COLO829 (cell line): ENCODE results near the gene CDYL.
"Not testable (repeated sequence)": the region's sequence is repeated elsewhere in the genome, so short reads cannot be mapped to it uniquely, and the experiment has no call there.

Source experiments
- DNase-seq: peaks from one replicate; pipeline ENCODE4 v3.0.0; 2012; ENCODE audit warnings: low spot score

CDYL gene

DNA sequence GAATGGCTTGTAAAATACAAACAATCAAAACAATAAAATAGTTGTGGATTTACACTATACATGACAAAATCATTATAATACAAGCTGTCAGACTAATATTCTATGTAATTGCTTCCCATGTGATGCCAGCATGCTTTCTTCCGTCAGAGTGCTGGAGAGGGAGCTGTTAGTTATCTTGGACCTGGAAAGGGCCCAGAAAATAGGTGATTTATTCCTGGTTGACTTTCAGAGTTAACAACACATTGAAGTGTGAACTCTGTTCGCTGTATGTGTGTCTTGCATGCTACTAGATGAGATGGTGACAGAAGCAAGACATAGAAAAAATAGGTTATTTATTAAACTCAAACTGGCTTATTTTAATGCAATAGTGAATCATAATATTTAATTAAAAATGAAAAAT, 70.2 kb downstream of the CDYL start:
- DNase-seq, result no peak

- no peak for DNase-seq
Observed at GRCh38 chr6:4848382-4849068, 72.3 kb downstream of the CDYL start.

DNA sequence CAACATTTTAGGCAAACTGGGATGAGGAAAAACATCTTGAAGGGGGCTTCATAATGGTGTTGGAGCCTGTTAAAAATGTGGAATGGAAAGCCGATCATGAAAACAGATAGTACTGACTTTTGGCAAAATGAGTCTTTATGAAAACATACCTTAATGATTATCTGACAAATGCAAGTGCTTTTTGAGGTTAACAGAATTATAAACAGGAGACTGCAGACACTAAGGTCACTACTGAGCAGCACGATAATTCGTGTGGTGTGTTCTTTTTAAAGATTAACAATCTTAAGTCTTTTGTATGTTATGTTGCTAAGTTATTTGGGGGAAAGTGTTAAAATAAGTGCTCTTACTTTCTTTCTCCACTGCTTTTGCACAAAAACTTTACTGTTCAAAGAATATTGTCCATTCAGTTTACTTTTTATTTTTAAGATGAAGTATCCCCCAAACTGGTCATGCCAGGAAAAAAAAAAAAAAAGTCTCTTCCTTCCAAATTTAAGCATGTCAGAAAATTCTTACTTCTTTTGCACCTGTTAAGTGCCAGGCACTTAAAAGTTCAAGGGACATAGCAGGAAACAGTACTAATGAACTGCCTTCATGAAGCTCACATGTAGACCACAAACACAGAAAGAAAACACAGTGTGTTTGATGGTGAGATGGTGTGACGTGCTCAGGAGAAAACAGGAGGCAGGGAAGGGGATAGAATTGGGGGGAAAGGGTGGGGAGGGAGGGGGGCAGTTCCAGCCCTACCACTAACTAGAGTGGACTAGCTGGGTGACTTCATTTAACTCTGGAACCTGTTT, 73.2 kb downstream of the CDYL start:
- DNase-seq, result no peak

- no peak for DNase-seq
Observed at GRCh38 chr6:4851035-4851434, 74.8 kb downstream of the CDYL start.

DNA sequence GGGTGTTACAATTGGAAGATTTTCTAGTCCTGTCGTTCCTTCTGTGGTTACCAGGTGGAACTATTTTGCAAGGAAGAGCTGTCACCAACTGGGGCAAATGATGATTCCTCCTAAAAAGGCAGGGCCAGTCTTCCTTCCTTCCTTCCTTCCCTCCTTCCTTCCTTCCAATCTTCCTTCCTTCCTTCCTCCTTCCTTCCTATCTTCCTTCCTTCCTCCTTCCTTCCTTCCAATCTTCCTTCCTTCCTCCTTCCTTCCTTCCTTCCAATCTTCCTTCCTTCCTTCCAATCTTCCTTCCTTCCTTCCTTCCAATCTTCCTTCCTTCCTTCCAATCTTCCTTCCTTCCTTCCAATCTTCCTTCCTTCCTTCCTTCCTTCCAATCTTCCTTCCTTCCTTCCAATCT, 76.0 kb downstream of the CDYL start:
- DNase-seq, result not testable (repeated sequence)

GRCh38 chr6:4852938-4853337, 76.7 kb downstream of the CDYL start:
- DNase-seq, result no peak

GRCh38 chr6:4853349-4853748, 77.1 kb downstream of the CDYL start:
- DNase-seq, result no peak

DNA sequence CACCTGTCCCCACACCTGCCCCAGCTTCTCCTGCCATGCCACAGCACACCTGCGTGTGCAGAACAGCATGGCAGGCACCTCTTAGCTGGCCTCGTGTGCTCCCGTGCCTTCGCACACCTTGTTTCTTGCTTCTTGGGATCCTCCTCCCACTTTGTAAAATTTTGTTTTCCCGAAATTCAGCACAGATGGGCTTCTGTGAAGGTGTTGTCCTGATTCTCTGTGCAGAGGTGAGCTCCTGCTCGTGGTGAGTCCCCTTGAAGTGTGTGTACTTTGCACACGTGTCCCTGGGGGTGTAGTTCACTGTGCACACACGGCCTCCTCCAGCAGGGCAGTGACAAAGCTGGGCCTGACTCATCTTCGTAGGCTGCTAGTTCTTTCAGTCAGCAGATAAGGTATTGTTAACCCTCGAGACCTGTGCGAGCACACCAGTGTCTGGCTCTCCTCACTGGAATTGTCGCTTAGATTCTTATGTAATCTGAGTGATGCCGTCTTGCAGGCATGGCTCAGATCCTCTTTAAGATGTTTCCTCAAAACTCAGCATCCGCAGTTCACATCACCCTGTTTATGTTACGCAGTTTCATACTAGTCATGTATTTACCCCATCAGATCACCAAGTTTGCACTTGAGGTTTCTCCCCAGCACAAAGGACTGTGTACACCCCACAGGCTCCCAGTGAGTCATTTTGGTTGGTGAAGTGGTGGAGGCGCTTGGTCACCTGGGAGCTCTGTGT, 77.7 kb downstream of the CDYL start:
- no peak for DNase-seq

DNA sequence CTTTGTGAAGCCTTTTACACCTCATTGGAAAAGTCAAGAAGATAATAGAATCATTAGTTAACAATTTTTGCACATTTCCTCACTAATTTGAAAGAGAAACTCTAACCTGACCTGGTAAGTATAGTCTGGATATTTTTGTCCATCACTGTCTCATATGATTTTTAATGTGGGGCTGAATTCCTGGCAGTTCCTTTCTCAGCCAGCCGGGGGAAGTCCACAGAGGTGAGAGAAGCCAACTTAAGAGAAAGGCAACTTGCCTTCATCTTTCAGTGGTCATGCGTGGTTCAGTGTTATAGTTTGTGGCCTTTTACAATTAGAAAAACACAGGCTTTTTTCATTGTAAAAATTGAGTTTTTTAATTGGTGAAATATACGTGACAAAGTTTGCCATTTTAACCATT, 80.6 kb downstream of the CDYL start:
- no peak for DNase-seq

- no peak for DNase-seq
Observed at GRCh38 chr6:4858194-4859015, 82.2 kb downstream of the CDYL start.

DNA sequence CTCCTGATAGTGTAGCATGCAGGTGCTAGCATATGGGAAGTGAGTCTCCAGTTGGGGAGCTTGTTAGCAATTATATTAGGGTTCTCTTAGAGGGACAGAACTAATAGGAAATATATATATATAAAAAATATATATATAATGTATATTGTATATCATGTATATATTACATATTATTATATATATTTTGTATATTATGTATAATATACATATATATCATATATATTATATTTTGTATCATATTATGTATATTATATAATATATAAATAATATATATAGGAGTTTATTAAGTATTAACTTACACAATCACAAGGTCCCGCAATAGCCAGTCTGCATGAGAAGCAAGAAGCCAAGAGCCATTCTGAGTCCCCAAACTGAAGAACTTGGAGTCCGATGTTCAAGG, 84.2 kb downstream of the CDYL start:
- no peak for DNase-seq

GRCh38 chr6:4861564-4861963, 85.4 kb downstream of the CDYL start:
- DNase-seq, result no peak

- DNase-seq, result no peak
Observed at GRCh38 chr6:4864519-4864918, 88.3 kb downstream of the CDYL start.

GRCh38 chr6:4865006-4865405, 88.8 kb downstream of the CDYL start:
- not testable (repeated sequence) for DNase-seq

GRCh38 chr6:4870821-4871494, 94.8 kb downstream of the CDYL start:
- no peak for DNase-seq

DNA sequence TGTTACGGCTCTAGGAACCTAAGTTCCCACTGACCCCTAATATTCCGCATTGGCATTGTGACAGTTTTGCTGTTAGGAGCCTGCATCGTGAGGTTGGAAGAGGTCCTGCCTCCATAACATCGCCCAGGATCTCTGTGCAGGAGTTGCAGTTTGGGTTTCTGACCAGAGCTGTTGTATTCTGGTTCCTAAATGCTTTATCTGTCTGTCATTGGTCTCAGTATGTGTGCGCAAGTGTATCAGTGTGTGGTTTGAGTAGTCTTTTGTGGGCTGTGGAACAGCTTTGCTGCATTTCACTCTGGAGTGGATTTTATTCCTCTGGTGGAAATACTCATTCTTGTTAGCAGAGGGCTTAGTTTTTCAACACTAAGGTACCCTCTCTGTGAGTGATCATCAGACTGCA, 95.6 kb downstream of the CDYL start:
- DNase-seq, result no peak

DNA sequence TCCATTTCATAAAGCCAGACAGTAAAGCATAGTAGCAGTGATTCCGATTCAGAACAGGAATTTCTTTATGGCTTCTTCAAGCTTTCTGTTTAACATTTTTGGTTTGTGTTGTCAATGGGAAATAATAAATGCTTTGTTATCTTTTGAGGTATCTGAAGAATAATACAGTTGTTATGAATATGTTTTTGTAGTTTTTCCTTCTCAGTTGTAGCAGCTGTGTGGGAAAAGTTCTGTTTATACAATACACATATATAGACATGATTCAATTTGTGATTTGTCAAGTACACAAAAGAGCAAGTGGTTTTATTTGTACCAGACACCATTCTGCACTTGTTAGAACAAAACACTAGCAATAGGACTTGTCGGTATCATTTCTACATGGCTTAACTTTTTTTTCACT, 96.6 kb downstream of the CDYL start:
- peak; percentile 43 for DNase-seq

GRCh38 chr6:4873928-4874327, 97.7 kb downstream of the CDYL start:
- DNase-seq, result no peak

DNA sequence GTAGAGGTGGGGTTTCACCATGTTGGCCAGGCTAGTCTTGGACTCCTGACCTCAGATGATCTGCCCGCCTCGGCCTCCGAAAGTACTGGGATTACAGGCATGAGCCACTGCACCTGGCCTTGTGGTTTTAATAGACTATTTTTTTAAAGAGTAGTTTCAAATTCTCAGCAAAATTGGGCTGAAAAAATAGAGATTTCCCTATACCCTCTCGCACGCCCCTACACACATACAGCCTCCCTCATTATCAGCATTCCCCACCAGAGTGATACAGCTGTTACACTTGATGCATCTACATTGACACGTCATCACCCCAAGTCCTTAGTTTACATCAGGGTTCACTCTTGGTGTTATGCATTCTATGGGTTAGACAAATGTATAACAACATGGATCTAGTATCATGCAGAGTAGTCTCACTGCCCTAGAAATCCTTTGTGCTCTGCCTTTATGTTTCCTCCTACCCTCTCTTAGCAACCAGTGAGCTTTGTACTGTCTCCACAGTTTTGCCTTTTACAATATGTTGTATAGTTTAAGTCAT, 103.6 kb downstream of the CDYL start:
- no peak for DNase-seq

DNA sequence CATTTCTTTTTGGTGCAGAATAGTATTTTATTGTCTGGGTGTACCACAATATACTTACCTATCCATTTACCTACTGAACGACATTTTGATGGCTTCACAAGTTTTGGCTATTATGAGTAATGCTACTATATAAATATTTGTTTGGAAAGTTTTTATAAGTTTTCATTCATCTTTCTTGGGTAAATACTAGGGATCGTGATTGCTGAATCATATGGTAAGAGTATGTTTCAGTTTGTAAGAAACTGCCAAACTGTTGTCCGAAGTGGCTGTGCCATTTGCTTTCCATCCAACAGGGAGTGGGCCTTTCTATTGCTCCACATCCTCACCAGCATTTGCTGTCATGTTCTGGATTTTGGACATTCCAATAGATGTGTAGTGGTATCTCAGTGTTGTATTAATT, 104.2 kb downstream of the CDYL start:
- no peak for DNase-seq

- no peak for DNase-seq
Observed at GRCh38 chr6:4883298-4883697, 107.1 kb downstream of the CDYL start.
